Activated naive CD4-positive, alpha-beta T cell treated with anti-CD3 and anti-CD28 coated beads, Interleukin-2, amount 10 ng/mL, durations not matched to agents 7 days and 5 days (primary cell): ENCODE results near the gene P3R3URF.

Source experiments
- CTCF ChIA-PET: fragments of 350-600 bp; sonication (Branson Sonifier 250); formaldehyde crosslinking; loops from one replicate; lab custom pipeline; 2021; ENCODE audit warnings: antibody characterized with exemption; lab: Charles Lee
- DNase-seq: peaks from one replicate; pipeline ENCODE4 v3.0.0-alpha.2; 2020
- H3K27ac Mint-ChIP-seq: one replicate; pipeline ENCODE4 v1.8.0; 2021; ENCODE audit warnings: mild to moderate bottlenecking, moderate library complexity, mixed read lengths
- H3K27me3 Mint-ChIP-seq: one replicate; pipeline ENCODE4 v1.8.0; 2021; ENCODE audit warnings: mild to moderate bottlenecking, mixed read lengths
- H3K36me3 Mint-ChIP-seq: one replicate; pipeline ENCODE4 v1.8.0; 2021; ENCODE audit warnings: mixed read lengths
- H3K4me1 Mint-ChIP-seq: one replicate; pipeline ENCODE4 v1.8.0; 2021; ENCODE audit warnings: mixed read lengths
- H3K4me3 Mint-ChIP-seq: one replicate; pipeline ENCODE4 v1.8.0; 2021; ENCODE audit warnings: mild to moderate bottlenecking, moderate library complexity, mixed read lengths
- H3K9me3 Mint-ChIP-seq: one replicate; pipeline ENCODE4 v1.8.0; 2021; ENCODE audit warnings: mixed read lengths

The P3R3URF gene

DNA sequence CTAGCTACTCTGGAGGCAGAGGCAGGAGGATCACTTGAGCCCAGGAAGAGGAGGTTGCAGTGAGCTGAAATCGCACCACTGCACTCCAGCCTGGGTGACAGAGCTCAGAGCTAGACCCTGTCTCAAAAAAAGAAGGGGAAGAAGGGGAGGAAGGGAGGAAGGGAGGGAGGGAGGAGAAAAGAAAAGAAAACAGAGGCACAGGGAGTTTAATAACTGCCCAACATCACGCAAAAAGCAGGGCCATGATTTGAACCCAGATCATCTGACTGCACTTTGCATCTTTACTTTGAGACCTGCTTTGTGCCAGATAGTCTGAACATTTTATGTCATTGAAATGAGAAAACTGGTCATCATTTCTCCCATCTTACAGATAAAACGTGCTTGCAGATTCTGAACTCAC lies 28.9 kb upstream of the P3R3URF start:
- Mint-ChIP-seq H3K4me1 (peaks cover 23% of the 10 kb centered on the region), H3K36me3 (no peaks in the 10 kb centered on the region), H3K9me3 (no peaks in the 10 kb centered on the region), H3K27me3 (peaks cover 17% of the 10 kb centered on the region), H3K4me3 (no peak overlapping the region), H3K27ac (no peak overlapping the region)
- CTCF ChIA-PET: interaction anchor here (2.3 kb wide), 1 partner anchor 19 kb away, joined by 8 read pairs; no protein-coding TSS in a partner anchor
- DNase-seq: no peak

DNA sequence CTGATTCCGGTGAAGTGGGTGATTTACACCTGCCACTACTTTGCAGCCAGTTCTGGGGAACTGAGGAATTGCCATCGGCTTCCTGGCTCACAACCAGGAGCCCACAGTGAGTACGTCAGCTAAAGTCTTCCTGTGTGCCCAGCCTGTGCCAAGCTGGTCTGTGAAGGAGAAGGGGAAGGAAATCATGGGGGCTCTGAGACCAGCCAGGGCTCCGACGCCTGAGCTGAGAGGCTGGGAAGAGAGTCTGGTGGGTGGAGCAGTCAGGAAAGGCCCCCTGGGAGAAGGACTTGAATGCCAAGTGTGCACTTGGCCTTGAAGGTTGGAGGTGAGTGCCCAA lies 28.1 kb upstream of the P3R3URF start:
- Mint-ChIP-seq H3K27me3 (peaks cover 13% of the 10 kb centered on the region), H3K27ac (no peak overlapping the region), H3K4me1 (peaks cover 26% of the 10 kb centered on the region)

DNA sequence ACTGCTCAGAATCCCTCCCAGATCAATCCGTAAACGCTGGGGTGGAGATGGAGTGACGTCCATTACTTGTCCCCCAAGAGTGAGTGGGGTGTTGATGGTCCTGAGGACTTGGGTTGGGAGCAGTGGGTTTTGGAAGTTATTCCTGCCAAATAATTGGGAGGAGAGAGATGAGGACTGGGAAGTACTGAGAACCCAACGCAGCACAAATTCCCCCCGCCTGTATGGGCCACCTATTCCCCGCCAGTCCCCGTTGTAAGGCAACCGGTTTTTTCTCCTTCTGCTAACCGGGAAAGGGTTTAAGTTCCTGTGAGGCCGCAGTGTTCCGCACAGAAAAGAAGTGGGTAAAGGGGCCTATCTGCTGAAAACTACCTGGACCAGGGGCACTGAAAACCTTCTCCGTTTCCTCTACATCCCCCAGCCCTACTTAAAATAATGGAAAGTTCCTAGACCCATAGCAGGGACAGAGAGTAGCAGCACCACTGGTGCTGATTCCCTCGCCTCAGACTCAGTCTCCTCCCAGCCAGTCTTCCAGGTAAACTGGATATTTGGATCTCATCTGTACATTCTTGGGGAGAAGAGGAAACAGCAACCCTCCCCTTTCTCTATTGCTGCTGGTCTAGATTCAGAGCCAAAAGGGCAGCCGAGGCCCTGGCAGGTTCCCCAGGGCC lies 27.6 kb upstream of the P3R3URF start:
- H3K4me3 Mint-ChIP-seq: peak overlapping the region; percentile 64
- H3K27me3 Mint-ChIP-seq: peaks cover 13% of the 10 kb centered on the region
- no peak for DNase-seq
- H3K4me1 Mint-ChIP-seq: peaks cover 30% of the 10 kb centered on the region
- no peaks in the 10 kb centered on the region for H3K9me3 Mint-ChIP-seq
- CTCF ChIA-PET: interaction anchor here (2.0 kb wide), 1 partner anchor 20 kb away, joined by 9 read pairs; no protein-coding TSS in a partner anchor
- no peaks in the 10 kb centered on the region for H3K36me3 Mint-ChIP-seq
- H3K27ac Mint-ChIP-seq: no peak overlapping the region

More for the DNA sequence above, 28.1 kb upstream of the P3R3URF start:
- no peaks in the 10 kb centered on the region for H3K36me3 Mint-ChIP-seq
- DNase-seq: no peak
- CTCF ChIA-PET: no interaction called here
- no peaks in the 10 kb centered on the region for H3K9me3 Mint-ChIP-seq
- no peak overlapping the region for H3K4me3 Mint-ChIP-seq

DNA sequence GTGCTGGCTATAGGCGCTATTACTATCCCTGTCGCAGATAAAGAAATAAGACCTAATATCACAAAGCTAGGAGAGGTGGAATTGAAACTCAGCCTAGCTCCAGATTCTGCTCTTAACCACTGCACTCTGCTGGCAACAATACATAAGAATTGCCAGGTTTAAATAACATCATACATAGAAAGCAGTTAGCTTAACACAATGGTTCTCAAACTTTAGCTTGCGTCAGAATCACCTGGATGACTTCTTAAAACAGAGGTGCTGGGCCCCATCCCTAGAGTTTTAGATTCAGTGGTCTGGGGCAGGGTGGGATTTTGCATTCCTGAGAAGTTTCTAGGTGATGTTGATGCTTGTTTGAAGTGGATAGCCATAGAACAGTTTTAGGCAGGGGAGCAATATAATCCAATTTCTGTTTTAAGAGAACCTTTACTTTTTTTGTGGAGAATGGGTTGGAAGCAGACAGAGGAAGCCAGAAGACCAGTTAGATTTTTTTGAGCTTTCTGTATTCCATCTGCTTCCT lies 23.0 kb upstream of the P3R3URF start:
- H3K4me1 Mint-ChIP-seq: peaks cover 34% of the 10 kb centered on the region
- DNase-seq: no peak
- peak overlapping the region; percentile 77 for H3K4me3 Mint-ChIP-seq
- no peak overlapping the region for H3K27ac Mint-ChIP-seq
- CTCF ChIA-PET: interaction anchor here (0.7 to 1.6 kb wide), 4 partner anchors 19 to 49 kb away, joined by 3 to 4 read pairs (median 3); no protein-coding TSS in a partner anchor
- no peaks in the 10 kb centered on the region for H3K36me3 Mint-ChIP-seq
- no peaks in the 10 kb centered on the region for H3K9me3 Mint-ChIP-seq
- H3K27me3 Mint-ChIP-seq: peaks cover 12% of the 10 kb centered on the region

DNA sequence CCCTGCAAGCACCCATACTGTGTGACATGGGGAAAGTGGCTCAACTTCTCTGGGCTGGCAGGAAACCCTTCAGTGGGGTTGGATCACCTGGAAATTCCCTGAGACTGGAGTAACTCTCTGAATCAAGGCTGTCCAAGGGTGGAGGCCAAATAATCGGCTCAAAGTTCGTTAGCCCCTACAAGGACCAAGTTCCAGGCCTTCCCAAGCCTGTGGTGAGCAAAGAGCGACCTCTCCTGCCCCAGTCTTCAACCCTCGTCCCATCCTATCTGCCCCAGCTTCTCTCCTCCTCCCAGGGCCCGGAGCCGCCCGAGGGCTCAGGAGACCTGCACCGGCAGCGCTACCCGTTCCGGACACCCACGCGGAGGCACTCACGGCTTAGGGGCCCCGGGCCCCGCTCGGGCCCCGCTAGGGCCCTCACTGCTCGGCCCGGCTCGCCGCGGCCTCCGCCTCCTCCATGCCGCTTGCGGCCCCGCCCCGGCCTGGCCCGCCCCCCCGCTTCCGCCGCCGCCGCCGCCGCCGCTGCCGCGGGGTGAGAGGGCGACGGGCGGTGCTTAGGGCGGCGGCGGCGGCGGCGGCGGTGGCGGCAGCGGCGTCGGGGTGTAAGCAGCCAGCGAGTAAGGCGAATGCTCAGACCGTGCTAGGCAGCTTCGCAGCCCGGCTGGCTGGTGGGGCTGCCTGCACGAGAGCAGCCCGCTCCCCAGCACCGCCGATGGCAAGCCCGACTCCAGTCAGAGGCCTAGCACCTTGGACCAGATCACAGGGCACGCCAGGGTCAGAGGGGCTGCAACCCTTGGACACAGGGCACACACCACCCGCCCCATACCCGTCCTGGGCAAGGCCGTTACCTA lies 21.9 kb upstream of the P3R3URF start, which contains the start of gene POMGNT1:
POMGNT1 (minus strand) TSS at position 471 of the 848 bp plus-strand sequence. CDS start 613 bp downstream, outside the sequence.
- peak within 1 kb of the TSS; percentile 81 for H3K4me3 Mint-ChIP-seq
- no peaks in the 10 kb centered on the region for H3K36me3 Mint-ChIP-seq
- peaks cover 4% of the 10 kb centered on the region for H3K27me3 Mint-ChIP-seq
- H3K9me3 Mint-ChIP-seq: no peaks in the 10 kb centered on the region
- H3K4me1 Mint-ChIP-seq: peaks cover 30% of the 10 kb centered on the region
- DNase-seq: peak; percentile 81
- H3K27ac Mint-ChIP-seq: peak within 1 kb of the TSS; percentile 75
- CTCF ChIA-PET: interaction anchor here (1.2 to 1.6 kb wide), 2 partner anchors 20 to 24 kb away, joined by 4 read pairs; no protein-coding TSS in a partner anchor

DNA sequence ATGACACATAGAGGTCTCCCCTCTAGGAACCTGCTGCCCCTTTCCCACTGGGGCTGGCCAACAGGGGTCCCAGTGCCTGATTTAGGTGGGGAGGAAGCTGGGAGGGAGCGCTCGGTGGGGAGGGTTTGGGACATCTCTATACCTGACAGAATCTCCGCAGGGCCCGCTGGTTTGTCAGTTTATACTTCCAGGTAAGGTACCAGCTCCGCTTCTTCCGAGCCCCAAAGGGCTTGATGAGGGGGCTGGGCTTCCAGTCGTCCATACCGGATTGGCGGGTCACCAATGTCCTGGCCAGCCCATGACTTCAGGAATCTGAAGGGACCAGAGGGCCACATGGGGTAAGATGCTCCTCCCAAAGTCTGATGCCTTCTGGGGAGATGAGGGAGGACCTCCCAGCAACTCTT lies 21.3 kb upstream of the P3R3URF start:
- Mint-ChIP-seq H3K4me3 (peak overlapping the region; percentile 81), H3K27ac (peak overlapping the region; percentile 37), H3K4me1 (peaks cover 25% of the 10 kb centered on the region), H3K27me3 (no peaks in the 10 kb centered on the region), H3K9me3 (no peaks in the 10 kb centered on the region), H3K36me3 (no peaks in the 10 kb centered on the region)
- CTCF ChIA-PET: interaction anchor here (1.2 kb wide), 1 partner anchor 24 kb away, joined by 4 read pairs; no protein-coding TSS in a partner anchor
- no peak for DNase-seq

DNA sequence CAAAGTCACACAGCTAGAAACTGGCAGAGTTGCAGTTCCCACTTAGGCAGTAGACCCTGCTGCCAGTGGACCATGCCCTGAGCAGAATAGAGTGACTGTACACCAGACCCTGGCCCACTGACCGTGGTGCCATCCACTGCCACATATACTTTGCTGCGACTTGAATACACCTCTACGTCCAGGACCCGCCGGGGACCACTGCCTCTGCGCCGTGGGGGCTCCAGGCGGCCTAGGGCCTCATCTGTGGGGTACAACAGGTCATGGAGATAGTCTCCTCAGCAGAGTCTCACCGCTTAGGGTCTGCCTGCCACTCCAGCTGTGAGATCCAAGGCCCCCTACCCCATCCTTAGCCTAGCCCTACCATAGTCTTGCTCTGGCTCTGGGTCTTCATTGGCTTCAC lies 20.3 kb upstream of the P3R3URF start:
- CTCF ChIA-PET: no interaction called here

DNA sequence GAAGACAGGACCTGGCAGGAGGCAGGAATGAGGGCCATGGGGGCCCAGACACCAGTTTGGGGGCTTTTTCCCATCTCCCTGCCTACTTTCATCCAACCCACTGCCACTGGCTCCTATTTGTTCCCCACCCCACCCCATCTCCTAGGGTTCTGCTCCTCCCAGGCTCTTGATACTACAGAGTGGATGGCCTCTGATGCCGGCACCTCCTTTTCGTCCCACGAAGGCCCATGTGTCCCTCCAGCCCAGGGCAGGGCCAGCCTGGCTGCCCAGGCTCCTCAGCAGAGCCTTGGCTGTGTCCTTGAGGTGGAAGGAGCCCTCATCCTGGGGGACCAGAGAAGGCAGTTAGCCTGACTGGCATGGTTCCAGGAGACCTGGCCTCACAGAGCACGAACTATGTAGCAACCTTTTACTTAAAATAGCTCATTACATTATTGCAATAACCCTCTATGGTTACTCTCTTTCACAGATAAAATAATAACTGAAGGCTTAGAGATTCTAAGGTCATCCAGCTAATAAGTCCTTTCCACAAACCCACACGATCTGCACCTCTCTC lies 18.4 kb upstream of the P3R3URF start:
- no peaks in the 10 kb centered on the region for H3K27me3 Mint-ChIP-seq
- no peak overlapping the region for H3K4me3 Mint-ChIP-seq
- DNase-seq: no peak
- peaks cover 18% of the 10 kb centered on the region for H3K4me1 Mint-ChIP-seq
- peaks cover under 1% of the 10 kb centered on the region for H3K36me3 Mint-ChIP-seq
- CTCF ChIA-PET: interaction anchor here (0.6 to 1.6 kb wide), 2 partner anchors 13 to 50 kb away, joined by 3 to 4 read pairs; no protein-coding TSS in a partner anchor
- no peak overlapping the region for H3K27ac Mint-ChIP-seq
- H3K9me3 Mint-ChIP-seq: no peaks in the 10 kb centered on the region

More for the DNA sequence above, 20.3 kb upstream of the P3R3URF start:
- no peaks in the 10 kb centered on the region for H3K9me3 Mint-ChIP-seq
- DNase-seq: no peak
- no peaks in the 10 kb centered on the region for H3K27me3 Mint-ChIP-seq
- H3K4me1 Mint-ChIP-seq: peaks cover 25% of the 10 kb centered on the region
- no peaks in the 10 kb centered on the region for H3K36me3 Mint-ChIP-seq
- H3K27ac Mint-ChIP-seq: no peak overlapping the region
- peak overlapping the region; percentile 13 for H3K4me3 Mint-ChIP-seq

DNA sequence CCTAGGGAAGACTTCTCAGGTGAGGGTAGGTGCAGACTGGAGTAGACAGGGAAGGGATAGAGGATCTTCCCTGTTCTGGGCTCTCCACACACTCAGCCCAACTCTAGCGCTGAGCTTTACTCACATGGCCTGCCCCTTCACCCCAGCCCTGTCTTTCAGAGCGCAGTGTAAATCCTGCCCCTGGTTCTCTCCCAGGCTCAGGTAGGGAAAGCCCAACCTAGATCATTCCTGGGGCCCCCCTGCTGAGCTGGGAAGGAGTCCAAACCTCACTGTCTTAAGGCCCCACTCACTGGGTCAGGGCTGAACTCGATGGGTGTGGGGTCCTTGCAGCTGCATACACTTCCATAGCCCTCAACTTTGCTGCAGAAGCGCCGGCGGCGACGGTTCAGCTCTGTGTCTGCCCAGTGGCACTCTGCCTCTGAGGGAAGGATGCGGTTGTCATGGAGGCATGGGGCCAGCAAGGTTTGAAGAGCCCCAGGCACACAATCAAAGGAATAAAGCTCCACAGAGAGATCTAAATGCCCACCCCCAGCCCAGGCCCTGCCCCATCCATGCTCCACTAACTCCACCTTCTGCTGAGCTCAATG lies 17.8 kb upstream of the P3R3URF start:
- no peak overlapping the region for H3K4me3 Mint-ChIP-seq
- H3K4me1 Mint-ChIP-seq: peaks cover 13% of the 10 kb centered on the region
- no peaks in the 10 kb centered on the region for H3K27me3 Mint-ChIP-seq
- CTCF ChIA-PET: interaction anchor here (0.6 to 1.6 kb wide), 2 partner anchors 13 to 149 kb away, joined by 4 read pairs; no protein-coding TSS in a partner anchor
- no peak for DNase-seq
- peaks cover 5% of the 10 kb centered on the region for H3K36me3 Mint-ChIP-seq
- H3K9me3 Mint-ChIP-seq: no peaks in the 10 kb centered on the region
- H3K27ac Mint-ChIP-seq: peak overlapping the region; percentile 45

DNA sequence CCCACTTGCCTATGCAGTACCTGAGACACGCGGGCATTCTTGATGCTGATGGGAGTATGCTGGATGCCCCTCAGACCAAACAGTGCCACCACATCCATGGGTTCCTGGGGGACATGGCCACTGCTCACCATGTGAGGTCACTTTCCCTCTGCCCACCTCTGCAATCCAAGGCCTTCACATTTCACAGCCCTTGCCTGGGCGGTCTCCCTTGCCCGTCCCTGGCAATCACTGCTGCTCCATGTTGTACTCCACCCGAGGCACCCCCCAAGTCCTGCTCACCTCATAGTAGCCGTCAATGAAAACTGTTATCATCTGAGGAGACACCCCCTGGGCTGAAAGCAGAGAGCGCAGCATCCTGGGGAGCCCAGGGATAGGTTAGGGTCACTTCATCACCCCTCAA lies 17.0 kb upstream of the P3R3URF start:
- no peak for DNase-seq
- Mint-ChIP-seq H3K9me3 (no peaks in the 10 kb centered on the region), H3K27ac (no peak overlapping the region), H3K27me3 (no peaks in the 10 kb centered on the region), H3K4me3 (no peak overlapping the region), H3K4me1 (peaks cover 9% of the 10 kb centered on the region), H3K36me3 (peaks cover 5% of the 10 kb centered on the region)
- CTCF ChIA-PET: interaction anchor here (0.6 kb wide), 1 partner anchor 148 kb away, joined by 4 read pairs; no protein-coding TSS in a partner anchor

DNA sequence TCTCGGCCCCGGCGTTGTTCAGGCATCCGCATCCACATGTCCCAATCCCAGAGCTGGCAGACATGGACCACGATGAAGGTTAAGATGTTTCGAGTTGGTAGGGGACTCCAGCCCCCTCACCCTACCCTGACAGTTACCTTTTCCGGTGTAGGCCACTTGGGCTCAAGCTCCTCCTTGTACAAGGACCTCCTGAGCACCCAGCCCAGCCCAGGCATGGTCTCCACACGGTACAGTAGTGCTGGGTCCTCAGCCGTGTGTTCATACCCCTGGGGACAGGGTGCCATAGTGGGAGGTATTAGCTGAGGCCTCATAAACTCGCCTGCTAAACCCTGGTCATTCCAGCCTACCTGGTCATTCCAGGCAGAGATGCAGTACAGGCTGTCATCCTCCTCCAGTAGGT lies 15.9 kb upstream of the P3R3URF start:
- Mint-ChIP-seq H3K9me3 (no peaks in the 10 kb centered on the region), H3K4me3 (no peak overlapping the region), H3K36me3 (peaks cover 5% of the 10 kb centered on the region), H3K27me3 (no peaks in the 10 kb centered on the region), H3K4me1 (peaks cover 2% of the 10 kb centered on the region), H3K27ac (no peak overlapping the region)
- DNase-seq: no peak
- CTCF ChIA-PET: no interaction called here

DNA sequence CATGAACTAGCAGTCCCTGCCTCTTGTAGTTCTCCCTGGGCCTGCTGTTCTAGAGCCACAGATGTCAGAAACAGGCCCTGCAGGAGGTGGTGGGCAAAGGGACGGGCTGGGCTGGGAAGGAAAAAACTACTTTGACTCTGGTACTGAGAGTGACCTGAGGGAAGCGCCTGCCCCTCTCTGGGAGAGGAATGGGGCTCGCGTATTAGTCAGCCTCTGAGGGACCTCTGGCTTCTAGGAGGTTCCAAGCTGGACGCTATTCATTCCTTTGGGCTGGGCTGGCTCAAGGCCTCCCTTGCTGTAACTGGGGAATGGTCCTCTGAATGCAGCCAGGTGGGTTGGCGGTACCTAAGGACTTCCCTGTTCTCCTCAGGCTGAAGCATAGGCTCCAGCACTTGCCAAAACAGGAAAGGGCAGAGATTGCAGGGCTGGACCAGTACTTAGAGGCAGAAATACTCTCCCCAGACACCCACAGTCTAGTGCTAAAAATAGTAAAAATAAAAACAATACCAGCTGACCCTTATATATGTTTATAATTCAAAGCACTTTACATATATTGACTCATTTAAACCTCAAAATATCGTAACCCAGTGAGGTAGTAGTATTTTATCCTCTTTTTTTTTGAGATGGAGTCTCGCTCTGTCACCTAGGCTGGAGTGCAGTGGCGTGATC lies 14.9 kb upstream of the P3R3URF start:
- no peaks in the 10 kb centered on the region for H3K4me1 Mint-ChIP-seq
- no peak overlapping the region for H3K27ac Mint-ChIP-seq
- no peaks in the 10 kb centered on the region for H3K27me3 Mint-ChIP-seq
- DNase-seq: no peak
- CTCF ChIA-PET: interaction anchor here (0.7 to 1.4 kb wide), 2 partner anchors 10 to 32 kb away, joined by 3 to 4 read pairs; no protein-coding TSS in a partner anchor
- H3K36me3 Mint-ChIP-seq: peaks cover 5% of the 10 kb centered on the region
- H3K4me3 Mint-ChIP-seq: no peak overlapping the region
- no peaks in the 10 kb centered on the region for H3K9me3 Mint-ChIP-seq

DNA sequence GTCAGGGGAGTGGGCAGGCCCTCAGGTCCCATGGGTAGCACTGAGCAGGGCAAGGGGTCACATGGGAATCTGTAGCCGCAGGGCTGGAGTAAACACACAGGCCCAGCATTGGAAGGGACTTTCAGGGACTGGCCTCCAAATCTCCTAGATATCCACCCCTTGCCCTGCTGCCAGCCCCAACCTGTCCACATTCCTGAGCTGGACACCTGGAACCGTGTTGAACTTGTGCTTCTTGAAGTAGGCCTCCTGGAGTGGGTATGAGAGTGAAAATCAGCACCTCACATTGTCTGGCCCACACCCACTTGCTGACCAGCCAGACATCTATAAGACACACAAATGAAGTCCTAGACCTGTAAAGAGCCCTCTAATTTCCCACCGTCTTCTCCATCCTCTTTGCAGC lies 14.3 kb upstream of the P3R3URF start:
- no peak overlapping the region for H3K4me3 Mint-ChIP-seq
- H3K4me1 Mint-ChIP-seq: no peaks in the 10 kb centered on the region
- peaks cover 5% of the 10 kb centered on the region for H3K36me3 Mint-ChIP-seq
- no peak overlapping the region for H3K27ac Mint-ChIP-seq
- CTCF ChIA-PET: interaction anchor here (0.7 to 1.4 kb wide), 2 partner anchors 9 to 33 kb away, joined by 3 to 4 read pairs; no protein-coding TSS in a partner anchor
- DNase-seq: no peak
- no peaks in the 10 kb centered on the region for H3K27me3 Mint-ChIP-seq
- no peaks in the 10 kb centered on the region for H3K9me3 Mint-ChIP-seq
